Gastroesophageal sphincter (tissue), 4 donors: ENCODE measurements around the gene CDH11. TPM values are rescaled to one million over a fixed set of nuclear protein-coding genes. Genes with fewer than 3 reads are reported as not detected.

ENCODE experiments used
- ATAC-seq: fragments of 150-250 bp; one replicate; pipeline ENCODE4 v1.9.1; 2016; ENCODE audit warnings: mild to moderate bottlenecking, moderate library complexity
- H3K27ac ChIP-seq, 4 donors: fragments of 200-600 bp; sonication (generic) in 3 of 4; 1 replicate in 3 of 4; 2 replicates in 1 of 4; pipeline ENCODE4 v1.5.1; 2016 to 2019
- H3K27me3 ChIP-seq: fragments of 200-600 bp; sonication (generic); one replicate; pipeline ENCODE4 v1.5.1; 2019
- H3K36me3 ChIP-seq, 2 donors: fragments of 200-600 bp; sonication (generic); one replicate each; pipeline ENCODE4 v1.5.1; 2019; ENCODE audit warnings: control low read depth in 1 of 2
- H3K4me1 ChIP-seq, 3 donors: fragments of 200-600 bp; sonication (generic); 1 replicate in 2 of 3; 2 replicates in 1 of 3; pipeline ENCODE4 v1.5.1; 2016 to 2019; ENCODE audit warnings: control low read depth in 2 of 3
- H3K4me3 ChIP-seq, 2 donors: fragments of 200-600 bp; sonication (generic); one replicate each; pipeline ENCODE4 v1.5.1; 2019; ENCODE audit warnings: mild to moderate bottlenecking in 1 of 2, moderate library complexity in 1 of 2
- H3K9me3 ChIP-seq, 3 donors: fragments of 200-600 bp; sonication (generic); one replicate each; pipeline ENCODE4 v1.5.1; 2017 to 2019; ENCODE audit warnings: control low read depth in 2 of 3
- CTCF ChIP-seq, 4 experiments: fragments of 200-600 bp in 2 of 4; fragments of 450-650 bp in 2 of 4; sonication (generic) in 1 of 4; IDR thresholded peaks; one replicate each; pipeline ENCODE4 v1.5.1; 2017 to 2019; ENCODE audit warnings: antibody characterized with exemption in 4 of 4, mild to moderate bottlenecking in 2 of 4, moderate library complexity in 2 of 4
- EP300 ChIP-seq: sonication (generic); formaldehyde crosslinking; IDR thresholded peaks from one replicate; pipeline ENCODE4 v1.6.1; 2017; ENCODE audit warnings: antibody characterized with exemption, mild to moderate bottlenecking
- POLR2A ChIP-seq, 2 donors: fragments of 450-650 bp; IDR thresholded peaks; one replicate each; pipeline ENCODE4 v1.6.1; 2017; ENCODE audit warnings: antibody characterized with exemption in 2 of 2, mild to moderate bottlenecking in 2 of 2, moderate library complexity in 1 of 2
- POLR2AphosphoS5 ChIP-seq: sonication (generic); formaldehyde crosslinking; IDR thresholded peaks from one replicate; pipeline ENCODE4 v1.6.1; 2017; ENCODE audit warnings: antibody characterized with exemption
- WGBS, 2 donors: methylation state at CpG; one replicate each; pipeline ENCODE4 v1.1.5; 2018; ENCODE audit warnings: low coverage in 1 of 2; 5-methylcytosine and 5-hydroxymethylcytosine counted together
- total RNA-seq, 4 donors: library from RNA; depleted of rRNA; stranded (reverse); fragments of >200 nt; gene quantifications; one replicate each; pipeline ENCODE4 v1.1.0, GENCODE V29; 2016

Gene CDH11
- total RNA-seq, 4 donors from 2014 or later, result 37.4 to 78.9 (median 62.8) TPM

GRCh38 chr16:65068151-65068740, 53.6 kb downstream of the CDH11 start:
- H3K27ac ChIP-seq, result peak overlapping the region in 1 of 4 donors; percentile 19
- H3K4me3 ChIP-seq, result no peak overlapping the region
- peaks cover 0 to 48% (median 22%) of the 10 kb centered on the region in 3 donors for H3K4me1 ChIP-seq
- no peaks in the 10 kb centered on the region for H3K9me3 ChIP-seq
- H3K27me3 ChIP-seq, result no peaks in the 10 kb centered on the region
- no peaks in the 10 kb centered on the region for H3K36me3 ChIP-seq
- TF ChIP-seq POLR2AphosphoS5 (no peak), POLR2A (IDR thresholded peaks at IDR 0.05) (no peak), CTCF (IDR thresholded peaks at IDR 0.05) (no peak), EP300 (no peak)
- ATAC-seq, result no peak
- WGBS, 2 donors, result 23 to 41% methylated on average over 5 of the region's 5 CpGs

- H3K9me3 ChIP-seq, result no peaks in the 10 kb centered on the region
- H3K36me3 ChIP-seq, result no peaks in the 10 kb centered on the region
- peaks cover 0 to 47% (median 15%) of the 10 kb centered on the region in 3 donors for H3K4me1 ChIP-seq
- 36 to 50% methylated on average over 1 of the region's 1 CpG for WGBS, 2 donors
- ATAC-seq, result no peak
- no peaks in the 10 kb centered on the region for H3K27me3 ChIP-seq
- H3K4me3 ChIP-seq, result no peak overlapping the region
- no peak overlapping the region for H3K27ac ChIP-seq
- TF ChIP-seq CTCF (IDR thresholded peaks at IDR 0.05) (no peak), POLR2A (IDR thresholded peaks at IDR 0.05) (no peak), POLR2AphosphoS5 (no peak), EP300 (no peak)
Measured at GRCh38 chr16:65066651-65067050, 55.2 kb downstream of the CDH11 start.

GRCh38 chr16:65065031-65065430, 56.8 kb downstream of the CDH11 start:
- Histone ChIP-seq H3K27me3 (no peaks in the 10 kb centered on the region), H3K9me3 (no peaks in the 10 kb centered on the region), H3K27ac (no peak overlapping the region), H3K36me3 (no peaks in the 10 kb centered on the region), H3K4me1 (peaks cover 0 to 31% (median 0%) of the 10 kb centered on the region in 3 donors), H3K4me3 (no peak overlapping the region)
- no peak for TF ChIP-seq EP300
- no peak for TF ChIP-seq CTCF (IDR thresholded peaks at IDR 0.05)
- no peak for TF ChIP-seq POLR2A (IDR thresholded peaks at IDR 0.05)
- no peak for TF ChIP-seq POLR2AphosphoS5
- no peak for ATAC-seq
- WGBS, 2 donors, result 82 to 87% methylated on average over 4 to 6 of the region's 7 CpGs

- H3K9me3 ChIP-seq, result no peaks in the 10 kb centered on the region
- no peak for ATAC-seq
- no peak for TF ChIP-seq POLR2AphosphoS5
- no peak for TF ChIP-seq POLR2A (IDR thresholded peaks at IDR 0.05)
- no peak for TF ChIP-seq CTCF (IDR thresholded peaks at IDR 0.05)
- no peak for TF ChIP-seq EP300
- WGBS, 2 donors, result 78 to 94% methylated on average over 2 of the region's 2 CpGs
- no peak overlapping the region for H3K4me3 ChIP-seq
- H3K36me3 ChIP-seq, result no peaks in the 10 kb centered on the region
- H3K4me1 ChIP-seq, result peaks cover 0 to 28% (median 0%) of the 10 kb centered on the region in 3 donors
- no peak overlapping the region for H3K27ac ChIP-seq
- H3K27me3 ChIP-seq, result no peaks in the 10 kb centered on the region
Measured at GRCh38 chr16:65064131-65064530, 57.7 kb downstream of the CDH11 start.
